Duodenal mucosa (tissue), 2 donors: ENCODE measurements around the gene ABHD5.

Experiments
- H3K27ac ChIP-seq: one replicate; pipeline ENCODE4 v1.7.0; 2013; ENCODE audit warnings: low read depth, low read length
- H3K27me3 ChIP-seq, 2 donors: one replicate each; pipeline ENCODE4 v1.7.0; 2013; ENCODE audit warnings: low read length in 2 of 2, control low read depth in 1 of 2; ENCODE audit not compliant: insufficient read depth in 2 of 2, control insufficient read depth in 1 of 2
- H3K36me3 ChIP-seq, 2 donors: one replicate each; pipeline ENCODE4 v1.7.0; 2013; ENCODE audit warnings: low read length in 2 of 2, control low read depth in 1 of 2; ENCODE audit not compliant: insufficient read depth in 2 of 2, control insufficient read depth in 1 of 2
- H3K4me1 ChIP-seq, 2 donors: one replicate each; pipeline ENCODE4 v1.7.0; 2013; ENCODE audit warnings: low read length in 2 of 2, control low read depth in 1 of 2; ENCODE audit not compliant: insufficient read depth in 2 of 2, control insufficient read depth in 1 of 2
- H3K4me3 ChIP-seq, 2 donors: one replicate each; pipeline ENCODE4 v1.7.0; 2013; ENCODE audit warnings: low read length in 2 of 2, low read depth in 1 of 2
- H3K9ac ChIP-seq, 2 donors: one replicate each; pipeline ENCODE4 v1.7.0; 2013; ENCODE audit warnings: low read length in 2 of 2, low read depth in 1 of 2
- H3K9me3 ChIP-seq, 2 donors: one replicate each; pipeline ENCODE4 v1.7.0; 2013; ENCODE audit warnings: low read length in 2 of 2, control low read depth in 1 of 2; ENCODE audit not compliant: control insufficient read depth in 1 of 2

Gene ABHD5

DNA sequence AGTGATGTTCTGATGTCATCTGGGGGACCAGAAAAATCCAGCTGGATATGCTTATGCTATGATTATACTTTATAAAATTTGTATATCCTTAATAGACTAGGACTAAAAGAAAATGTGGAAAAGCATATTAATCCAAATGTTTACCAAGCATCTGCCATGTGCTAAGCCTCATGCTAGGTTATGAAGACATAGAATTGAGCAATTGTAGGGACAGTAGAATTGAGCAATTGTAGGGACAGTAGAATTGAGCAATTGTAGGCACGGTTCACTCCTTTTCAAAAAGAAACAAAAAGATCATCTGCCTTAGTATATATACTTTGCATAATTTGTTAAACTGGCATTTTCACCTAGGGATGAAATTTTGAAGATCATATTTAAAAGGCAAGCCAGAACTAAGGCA, 18.3 kb downstream of the ABHD5 start:
- Histone ChIP-seq H3K27ac (no peak overlapping the region), H3K27me3 (no peaks in the 10 kb centered on the region), H3K4me1 (no peaks in the 10 kb centered on the region), H3K4me3 (no peak overlapping the region), H3K9me3 (no peaks in the 10 kb centered on the region), H3K9ac (no peak overlapping the region), H3K36me3 (peaks cover 13 to 22% of the 10 kb centered on the region in 2 donors)

DNA sequence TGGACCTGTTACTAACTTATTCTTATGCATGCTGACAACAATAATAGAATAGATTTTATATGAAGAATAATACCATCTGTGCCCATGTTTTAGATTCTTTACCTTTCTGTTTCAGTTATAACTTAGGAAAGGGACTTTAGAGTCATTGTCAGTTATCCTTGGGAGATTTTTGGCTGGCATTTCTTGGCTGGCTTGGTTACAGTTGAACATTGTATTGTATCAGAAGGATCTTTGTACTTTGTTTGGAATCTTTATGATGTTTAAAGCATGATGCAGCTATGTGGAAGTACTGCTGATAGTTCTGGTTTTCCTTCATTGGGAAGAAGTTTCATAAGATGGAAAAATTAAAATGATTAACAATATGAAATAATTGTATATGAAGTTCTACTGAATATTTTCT, 19.9 kb downstream of the ABHD5 start:
- Histone ChIP-seq H3K4me3 (no peak overlapping the region), H3K27me3 (no peaks in the 10 kb centered on the region), H3K36me3 (peaks cover 13 to 22% of the 10 kb centered on the region in 2 donors), H3K9me3 (no peaks in the 10 kb centered on the region), H3K9ac (no peak overlapping the region), H3K4me1 (no peaks in the 10 kb centered on the region), H3K27ac (no peak overlapping the region)

DNA sequence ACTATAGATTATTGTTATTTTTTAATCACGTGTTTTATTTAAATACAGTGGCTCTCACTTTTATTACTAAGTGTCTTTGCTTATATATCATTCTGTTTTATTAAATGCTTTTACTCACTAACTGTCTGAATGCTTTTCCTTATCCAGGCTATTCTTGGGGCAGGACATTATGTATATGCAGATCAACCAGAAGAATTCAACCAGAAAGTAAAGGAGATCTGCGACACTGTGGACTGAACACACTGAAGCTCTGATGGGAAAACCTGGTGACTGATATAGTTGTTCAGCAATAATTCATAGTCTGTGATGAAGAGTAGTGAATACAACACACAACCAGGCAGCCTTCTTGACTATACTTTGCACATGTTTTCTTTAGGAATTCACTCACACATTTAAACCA, 27.6 kb downstream of the ABHD5 start:
- Histone ChIP-seq H3K9ac (no peak overlapping the region), H3K27me3 (no peaks in the 10 kb centered on the region), H3K9me3 (no peaks in the 10 kb centered on the region), H3K4me1 (no peaks in the 10 kb centered on the region), H3K27ac (no peak overlapping the region), H3K36me3 (peaks cover 5 to 25% of the 10 kb centered on the region in 2 donors), H3K4me3 (no peak overlapping the region)

DNA sequence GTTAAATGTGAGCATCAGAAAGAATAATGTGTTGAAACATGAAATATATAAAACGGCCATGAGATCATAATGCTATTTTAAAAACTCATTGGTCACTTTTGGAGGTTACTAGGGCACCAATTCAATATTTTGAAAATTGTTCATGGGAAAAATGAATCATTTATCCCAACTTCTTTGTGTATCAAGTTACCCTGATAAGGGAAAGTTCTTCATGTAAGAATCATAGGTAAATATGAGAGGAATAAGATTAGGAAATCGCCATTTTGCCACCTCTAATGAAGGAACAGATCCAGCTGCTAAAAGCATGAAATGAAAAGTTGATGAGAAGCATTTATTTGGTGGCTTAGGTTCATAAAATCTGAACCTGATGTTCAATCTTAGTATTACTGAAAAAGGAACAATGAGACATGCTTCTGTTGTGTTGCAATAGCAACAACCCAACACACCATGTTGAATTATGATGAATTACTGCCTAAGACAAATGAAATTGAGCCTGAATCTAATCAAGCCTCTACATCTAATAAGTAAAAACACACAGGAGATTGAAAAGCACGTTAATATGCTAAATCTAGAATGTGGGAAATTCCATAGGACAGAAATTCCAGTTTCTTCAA, 32.5 kb downstream of the ABHD5 start:
- H3K36me3 ChIP-seq = peaks cover 0 to 11% of the 10 kb centered on the region in 2 donors
- H3K4me3 ChIP-seq = no peak overlapping the region
- peaks cover 0 to 2% of the 10 kb centered on the region in 2 donors for H3K4me1 ChIP-seq
- no peaks in the 10 kb centered on the region for H3K27me3 ChIP-seq
- H3K9me3 ChIP-seq = no peaks in the 10 kb centered on the region
- H3K9ac ChIP-seq = no peak overlapping the region
- no peak overlapping the region for H3K27ac ChIP-seq

DNA sequence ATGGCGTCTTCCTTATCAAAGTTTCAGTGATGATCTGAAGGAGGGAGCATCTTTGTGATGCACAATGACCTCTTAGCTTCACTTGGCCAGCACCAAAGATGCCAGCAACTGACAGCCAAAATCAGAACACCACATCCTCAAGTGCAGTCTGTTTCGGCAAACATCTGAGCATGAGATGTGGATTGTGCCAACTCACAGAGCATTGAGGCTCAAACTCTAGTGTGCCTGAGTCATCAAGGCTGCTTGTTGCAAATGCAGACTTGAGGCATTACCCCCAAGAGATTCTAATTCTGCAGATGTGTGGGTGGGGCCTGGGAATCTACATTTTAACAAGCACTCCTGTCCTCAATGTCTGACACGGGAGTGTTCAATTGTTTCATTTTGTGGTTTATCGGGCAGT, 35.8 kb downstream of the ABHD5 start:
- Histone ChIP-seq H3K9ac (no peak overlapping the region), H3K4me3 (no peak overlapping the region), H3K27me3 (no peaks in the 10 kb centered on the region), H3K4me1 (peaks cover 0 to 18% of the 10 kb centered on the region in 2 donors), H3K9me3 (no peaks in the 10 kb centered on the region), H3K27ac (no peak overlapping the region), H3K36me3 (no peaks in the 10 kb centered on the region)

DNA sequence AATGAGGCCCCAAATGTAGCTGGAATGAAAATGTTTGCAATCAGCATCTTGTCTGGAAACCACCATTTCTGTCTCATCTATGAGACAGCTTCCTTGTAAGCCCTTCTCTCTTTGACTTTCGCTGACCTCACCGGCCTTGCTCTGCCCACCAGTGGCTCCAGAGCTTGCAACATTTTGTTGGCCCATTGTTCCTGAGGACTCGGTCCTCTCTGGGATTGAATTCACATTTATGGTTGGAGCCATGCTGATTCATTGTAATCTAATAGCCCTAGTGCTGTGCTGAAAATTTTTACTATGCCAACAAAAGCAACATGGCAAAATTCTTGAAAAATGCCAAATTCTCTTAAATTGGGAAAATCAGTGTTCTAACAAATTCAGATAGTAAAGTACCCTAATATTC, 37.2 kb downstream of the ABHD5 start:
- no peaks in the 10 kb centered on the region for H3K36me3 ChIP-seq
- peaks cover 0 to 18% of the 10 kb centered on the region in 2 donors for H3K4me1 ChIP-seq
- no peak overlapping the region for H3K9ac ChIP-seq
- no peaks in the 10 kb centered on the region for H3K27me3 ChIP-seq
- no peak overlapping the region for H3K27ac ChIP-seq
- no peak overlapping the region for H3K4me3 ChIP-seq
- no peaks in the 10 kb centered on the region for H3K9me3 ChIP-seq

DNA sequence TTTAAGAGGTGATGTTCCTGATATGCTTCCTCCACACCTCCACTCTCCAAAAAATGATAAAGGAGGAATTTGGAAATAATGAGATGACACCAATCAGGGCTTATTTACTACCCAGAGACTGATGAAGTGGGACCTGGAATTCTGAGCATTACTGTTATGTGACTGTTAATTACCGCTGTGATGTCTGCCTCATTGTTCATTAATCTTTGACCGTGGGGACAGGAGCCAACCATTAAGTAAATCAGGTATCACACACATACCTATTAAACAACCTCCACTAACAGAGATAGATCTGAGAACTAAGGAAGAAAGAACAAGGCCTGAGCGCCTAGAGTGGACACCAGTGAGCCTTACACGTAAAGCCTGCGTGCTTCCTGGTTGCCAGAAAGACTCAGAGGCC, 37.7 kb downstream of the ABHD5 start:
- H3K4me3 ChIP-seq = no peak overlapping the region
- no peaks in the 10 kb centered on the region for H3K36me3 ChIP-seq
- peaks cover 0 to 18% of the 10 kb centered on the region in 2 donors for H3K4me1 ChIP-seq
- no peaks in the 10 kb centered on the region for H3K9me3 ChIP-seq
- H3K27ac ChIP-seq = no peak overlapping the region
- no peaks in the 10 kb centered on the region for H3K27me3 ChIP-seq
- H3K9ac ChIP-seq = no peak overlapping the region

DNA sequence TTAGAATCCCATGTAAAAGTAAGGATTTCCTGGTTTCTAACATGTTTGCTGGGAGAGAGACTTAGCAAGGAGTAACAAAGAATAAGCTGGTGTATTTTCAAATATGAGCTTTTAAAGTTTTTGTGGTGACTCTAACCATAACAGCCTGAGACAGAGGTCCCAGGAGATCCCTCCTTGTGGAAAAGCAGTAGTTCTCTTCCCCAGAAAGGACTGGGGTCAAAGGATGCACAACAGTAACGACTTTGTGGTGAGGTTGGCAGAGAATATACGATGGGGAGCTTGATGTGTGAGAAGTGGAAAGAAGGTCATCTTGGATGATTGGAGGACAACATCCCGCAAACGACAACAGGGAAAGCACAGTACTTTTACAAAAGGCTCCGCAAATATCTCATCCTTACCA, 38.2 kb downstream of the ABHD5 start:
- Histone ChIP-seq H3K9me3 (no peaks in the 10 kb centered on the region), H3K9ac (no peak overlapping the region), H3K36me3 (no peaks in the 10 kb centered on the region), H3K4me1 (peaks cover 0 to 18% of the 10 kb centered on the region in 2 donors), H3K27ac (no peak overlapping the region), H3K4me3 (no peak overlapping the region), H3K27me3 (no peaks in the 10 kb centered on the region)

DNA sequence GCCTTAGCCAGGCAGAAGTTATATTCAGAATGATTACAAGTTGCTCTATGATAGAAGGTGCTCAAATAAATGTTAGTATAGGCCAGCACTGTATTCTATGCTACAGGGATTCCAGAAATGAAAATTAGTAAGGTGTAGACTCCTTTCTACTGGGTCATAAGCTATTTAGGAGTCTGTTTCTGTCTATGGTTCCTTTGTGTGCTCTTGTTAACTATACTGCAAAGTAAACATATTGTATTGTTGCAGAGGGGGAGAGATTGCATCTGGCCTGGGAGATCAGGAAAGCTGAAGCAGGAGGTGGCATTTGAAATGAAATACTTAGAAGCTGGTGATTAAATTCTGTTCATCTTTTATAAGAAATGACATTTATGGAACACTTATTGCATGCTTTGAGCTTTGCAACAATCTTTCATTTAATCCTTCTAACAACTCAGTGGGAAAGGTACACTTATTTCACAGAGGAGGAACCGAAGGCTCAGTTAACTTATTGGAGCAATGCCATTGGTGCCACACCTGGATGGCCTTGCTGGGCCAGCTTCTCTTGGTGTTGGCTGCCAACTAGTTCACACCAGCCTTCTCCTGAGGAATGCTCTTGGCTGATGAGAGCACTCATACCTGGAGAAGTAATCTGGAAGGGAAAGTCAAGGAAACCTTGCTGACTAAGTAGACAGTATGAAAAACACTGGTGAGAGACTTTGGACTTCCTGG, 39.1 kb downstream of the ABHD5 start:
- no peak overlapping the region for H3K9ac ChIP-seq
- H3K9me3 ChIP-seq = no peaks in the 10 kb centered on the region
- H3K27me3 ChIP-seq = no peaks in the 10 kb centered on the region
- H3K27ac ChIP-seq = no peak overlapping the region
- peaks cover 0 to 18% of the 10 kb centered on the region in 2 donors for H3K4me1 ChIP-seq
- no peaks in the 10 kb centered on the region for H3K36me3 ChIP-seq
- H3K4me3 ChIP-seq = no peak overlapping the region

DNA sequence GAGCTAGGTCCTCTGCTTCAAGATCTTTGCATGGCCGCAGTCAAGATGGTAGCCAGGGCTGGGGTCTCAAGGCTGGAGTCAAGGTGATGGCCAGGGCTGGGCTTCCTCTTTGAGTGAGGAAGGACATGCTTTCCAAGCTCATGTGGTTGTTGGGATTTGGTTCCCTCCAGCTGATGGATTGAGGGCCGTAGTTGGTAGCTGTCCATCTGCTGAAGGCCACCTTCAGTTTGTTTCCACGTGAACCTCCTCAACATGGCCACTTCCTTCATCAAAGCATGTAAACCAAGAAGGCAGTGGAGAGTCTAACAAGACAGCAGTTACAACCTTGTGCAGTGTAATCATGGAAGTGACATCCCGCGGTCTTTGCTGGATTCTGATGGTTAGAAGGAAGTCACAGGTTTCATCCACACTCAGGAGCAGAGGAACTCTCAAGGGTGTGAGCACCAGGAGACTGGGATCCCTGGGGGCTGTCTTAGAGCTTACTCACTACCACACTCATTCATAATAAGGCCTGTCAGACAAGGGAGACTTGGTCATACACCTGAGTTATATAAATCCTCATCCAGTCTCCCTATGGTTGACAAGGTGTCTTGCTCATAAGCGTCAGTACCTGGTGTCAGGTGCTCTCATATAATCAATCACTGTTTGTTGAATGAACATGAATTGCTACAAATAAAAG, 42.1 kb downstream of the ABHD5 start:
- no peaks in the 10 kb centered on the region for H3K36me3 ChIP-seq
- no peak overlapping the region for H3K9ac ChIP-seq
- no peak overlapping the region for H3K27ac ChIP-seq
- no peaks in the 10 kb centered on the region for H3K27me3 ChIP-seq
- H3K9me3 ChIP-seq = no peaks in the 10 kb centered on the region
- no peak overlapping the region for H3K4me3 ChIP-seq
- peaks cover 10 to 30% of the 10 kb centered on the region in 2 donors for H3K4me1 ChIP-seq
